HG03175 (cell line): Measurements from ENCODE around the gene BMX.

ENCODE experiments used
- ATAC-seq: cut with Tn5 transposase; IDR thresholded peaks from one replicate; pipeline ENCODE4 v1.9.1; 2021; ENCODE audit warnings: mild to moderate bottlenecking, moderate library complexity; ENCODE audit not compliant: unreplicated experiment

BMX gene

DNA sequence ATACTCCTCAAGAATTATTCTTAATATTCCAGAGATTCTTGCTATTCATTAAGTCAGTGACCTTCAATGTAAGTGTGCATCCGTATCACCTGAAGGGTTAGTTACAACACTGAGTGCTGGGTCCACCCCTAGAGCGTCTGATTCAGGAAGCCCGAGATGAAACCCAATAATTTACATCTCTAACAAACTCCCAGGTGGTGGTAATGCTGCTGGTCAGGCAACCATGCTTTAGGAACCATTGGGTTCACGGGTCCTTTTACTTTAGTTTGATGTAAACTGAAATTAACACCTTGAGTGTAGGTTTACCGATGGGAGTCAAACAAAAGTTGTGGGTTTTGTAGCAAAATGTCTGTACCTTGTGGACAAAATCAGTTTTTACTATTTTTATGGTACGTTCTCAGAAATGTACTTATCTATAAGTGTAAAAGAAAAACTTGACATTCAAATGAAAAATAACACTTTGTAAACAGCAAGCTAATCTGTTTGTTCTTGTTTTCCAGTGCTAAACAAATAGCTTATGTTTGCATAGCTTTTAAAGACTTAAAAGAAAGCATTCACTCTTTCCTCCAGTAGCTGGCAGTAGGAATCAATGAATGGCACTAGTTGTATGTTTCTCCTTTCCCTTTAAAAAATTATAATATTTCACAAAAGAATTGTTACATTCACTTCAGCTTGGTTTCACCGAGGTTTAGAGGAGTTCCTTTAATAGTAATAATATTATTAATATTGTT, 67.4 kb downstream of the BMX start:
- no peak for ATAC-seq

DNA sequence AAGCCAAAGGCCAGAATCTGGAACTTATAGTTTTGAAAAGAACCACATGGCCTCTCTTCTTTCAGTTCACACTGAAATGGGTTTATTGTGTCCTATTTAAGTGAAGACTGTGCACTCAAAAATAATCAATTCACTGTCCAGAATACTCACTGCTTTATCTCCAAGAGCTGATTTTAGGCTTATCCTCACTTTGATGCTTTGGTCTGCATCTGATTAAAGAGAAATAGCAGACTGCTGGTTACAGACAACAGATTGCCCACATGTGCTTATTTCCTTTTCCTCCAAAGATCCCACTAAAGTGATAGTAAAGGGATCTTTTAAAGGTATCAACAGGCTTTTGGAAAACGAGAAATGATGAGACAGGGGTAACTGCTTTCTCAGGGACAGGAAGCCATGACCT, 69.5 kb downstream of the BMX start:
- ATAC-seq: no peak

DNA sequence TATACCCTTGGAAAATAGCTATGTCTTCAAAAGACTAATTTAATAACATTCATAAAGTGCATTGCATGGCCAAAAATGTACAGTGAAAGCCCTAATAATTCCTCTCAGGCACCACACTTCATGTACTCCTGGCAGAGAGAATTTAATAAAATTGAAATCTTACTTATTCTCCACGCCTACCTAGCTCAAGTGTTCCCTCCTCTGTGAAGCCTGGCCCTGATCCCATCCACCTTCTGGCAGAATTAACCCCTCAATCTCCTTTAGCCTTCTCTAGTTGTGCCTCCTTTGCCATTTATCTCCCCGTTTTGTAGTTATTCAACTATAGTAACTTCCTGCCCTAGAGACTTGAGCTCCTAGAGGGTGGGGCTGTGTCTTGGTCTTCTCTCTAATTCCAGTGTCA, 73.4 kb downstream of the BMX start:
- no peak for ATAC-seq

DNA sequence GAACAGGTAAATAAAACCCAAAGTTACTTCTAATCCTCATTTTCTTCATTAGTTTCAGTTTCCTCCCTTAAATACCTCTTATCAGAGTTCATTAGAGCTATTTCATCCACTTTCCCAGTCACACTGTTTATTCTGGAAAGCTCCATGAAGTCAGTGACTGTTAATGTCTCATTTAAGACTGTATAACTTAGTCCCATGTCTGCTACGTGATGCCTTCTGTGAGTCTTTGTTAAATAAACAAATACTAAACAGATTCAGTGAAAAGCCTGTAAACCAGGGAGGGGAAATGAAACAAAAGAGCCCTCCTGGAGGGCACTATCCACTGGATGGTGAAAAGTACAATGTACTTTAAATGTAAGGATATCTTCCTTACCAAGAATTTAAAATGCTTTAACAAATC, 75.4 kb downstream of the BMX start:
- no peak for ATAC-seq

DNA sequence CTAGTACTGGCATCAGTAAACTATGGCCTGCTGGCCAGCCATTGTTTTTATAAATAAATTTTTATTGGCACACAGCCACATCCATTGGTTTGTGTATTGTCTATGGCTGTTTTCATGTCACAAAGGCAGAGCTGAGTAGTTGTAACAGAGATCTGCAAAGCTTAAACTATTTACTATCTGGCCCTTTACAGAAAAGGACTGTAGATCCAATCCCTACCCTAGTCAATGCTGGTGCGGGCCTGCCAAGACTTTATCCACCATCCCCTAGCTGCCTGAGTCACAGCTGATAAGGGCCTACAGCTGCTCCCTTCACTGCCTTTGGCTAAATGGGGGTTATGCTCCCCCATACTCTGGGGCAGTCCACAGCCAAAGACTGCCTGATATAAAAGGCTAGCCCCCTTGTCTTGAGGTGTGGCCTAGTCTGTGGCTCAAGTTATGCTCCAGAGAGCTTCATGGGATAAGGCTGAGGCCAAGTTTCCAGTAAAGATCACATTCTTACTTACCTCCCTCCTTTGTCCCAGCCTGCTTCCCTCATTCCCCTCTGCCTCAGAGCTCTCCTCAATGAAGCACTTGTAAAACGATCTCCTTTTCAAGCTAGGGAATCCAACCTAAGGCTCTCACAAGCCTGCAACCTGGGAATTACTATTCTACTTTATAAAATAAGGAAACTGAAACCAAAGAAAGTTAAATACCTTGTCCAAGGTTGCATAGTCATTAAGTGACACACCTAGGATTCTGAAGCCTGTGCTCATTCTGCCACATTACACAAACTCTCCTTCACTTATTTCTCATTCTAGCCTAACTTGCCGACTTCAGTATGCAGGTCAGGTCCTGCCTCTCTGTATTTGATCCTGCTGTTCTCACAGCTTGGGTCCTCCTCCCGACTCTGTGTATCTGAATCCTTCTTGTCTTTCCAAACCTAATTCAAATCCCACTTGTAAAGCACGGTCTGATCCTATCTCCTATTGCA, 79.5 kb downstream of the BMX start:
- no peak for ATAC-seq

DNA sequence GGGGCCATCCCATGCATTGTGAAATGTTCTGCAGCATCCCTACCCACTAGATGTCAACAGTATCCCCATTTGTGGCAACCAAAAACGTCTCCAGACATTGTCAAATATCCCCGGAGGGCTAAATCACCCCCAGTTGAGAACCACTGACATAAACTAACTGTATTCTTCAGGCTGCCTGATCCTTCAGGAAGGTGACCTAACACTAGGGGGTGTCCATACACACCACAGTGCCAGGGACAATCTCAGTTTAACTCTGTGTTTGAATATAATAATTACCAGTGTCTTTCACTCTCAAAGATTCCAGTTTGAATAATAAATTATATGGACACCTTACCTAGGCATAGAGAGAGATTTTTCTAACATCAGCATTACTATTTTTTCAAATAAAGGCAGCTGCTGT, 93.8 kb downstream of the BMX start:
- ATAC-seq: no peak

DNA sequence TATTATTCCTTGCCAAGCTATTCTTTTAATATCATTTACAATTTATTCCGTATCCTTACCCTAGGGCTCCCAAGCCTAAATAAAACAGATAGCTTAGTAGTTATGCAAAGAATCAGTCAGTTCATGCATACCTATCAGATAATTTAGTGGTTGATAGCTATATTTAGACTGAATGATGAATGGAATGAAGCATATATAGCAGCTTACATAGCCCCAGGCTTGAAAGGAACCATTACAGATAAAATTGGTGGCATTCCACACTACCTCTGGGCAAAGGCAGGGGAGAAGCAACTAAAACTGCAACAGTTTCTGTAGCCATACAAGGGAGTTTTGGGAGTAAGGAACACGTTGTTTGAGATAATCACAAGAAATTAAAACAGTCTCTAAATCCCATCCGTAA, 97.4 kb downstream of the BMX start:
- ATAC-seq: no peak

DNA sequence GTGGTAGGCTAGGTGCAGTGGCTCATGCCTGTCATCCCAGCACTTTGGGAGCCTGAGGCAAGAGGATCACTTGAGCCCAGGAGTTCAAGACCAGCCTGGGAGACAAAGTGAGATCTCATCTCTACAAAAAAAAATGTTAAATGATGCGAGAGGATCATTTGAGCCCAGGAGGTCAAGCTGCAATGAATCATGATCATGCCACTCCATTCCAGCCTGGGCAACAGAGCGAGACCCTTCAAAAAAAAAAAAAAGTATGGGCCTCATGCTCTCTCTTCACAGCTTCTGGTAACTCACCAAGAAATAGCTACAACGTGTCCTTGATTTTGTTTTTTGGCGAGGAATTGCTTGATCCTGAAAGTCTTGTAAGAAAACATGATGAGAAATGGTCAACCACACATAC, 98.9 kb downstream of the BMX start:
- ATAC-seq: no peak

DNA sequence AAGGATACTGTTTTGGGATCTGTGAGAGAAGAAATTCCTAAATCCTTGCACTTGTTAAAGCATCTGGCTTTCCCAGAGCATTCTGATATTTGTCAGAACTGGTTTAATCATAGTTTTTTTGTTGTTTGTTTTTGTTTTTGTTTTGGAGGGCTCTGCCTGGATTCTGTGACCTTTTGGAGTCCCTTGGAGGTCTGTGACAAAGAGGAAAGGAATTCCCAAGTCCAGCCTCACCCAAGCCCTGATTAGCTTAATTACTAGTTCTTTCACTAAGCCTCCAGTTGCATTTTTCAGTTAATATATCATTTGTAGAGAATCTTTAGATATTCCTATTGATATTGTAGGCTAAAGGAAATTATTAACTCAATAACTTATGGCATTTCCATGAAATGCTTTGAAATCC, 99.4 kb downstream of the BMX start:
- no peak for ATAC-seq

DNA sequence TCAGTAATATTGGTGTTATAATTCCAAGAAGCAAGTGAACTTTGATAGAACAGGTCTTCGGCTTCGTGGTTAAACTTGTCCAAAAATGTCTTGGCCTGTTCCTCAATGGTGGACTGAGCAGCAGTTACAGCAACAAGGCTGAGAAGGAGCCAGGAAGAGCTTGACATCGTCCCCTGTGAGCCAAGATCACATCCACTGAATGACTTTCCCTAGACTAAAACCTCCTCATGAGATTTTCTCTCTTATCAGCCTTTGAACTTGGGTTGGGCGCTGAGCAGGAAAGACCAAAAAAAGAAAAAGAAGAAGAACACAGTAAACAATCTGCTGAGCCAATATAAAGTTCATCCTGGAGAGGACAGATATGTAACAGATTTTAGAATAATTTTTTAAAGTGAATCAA, 100.1 kb downstream of the BMX start, which contains the start of gene ACE2:
TSS of gene ACE2 (minus strand) at position 216 of the 400 bp plus-strand sequence. CDS start at position 167, 49 bp downstream.
- ATAC-seq: no peak

DNA sequence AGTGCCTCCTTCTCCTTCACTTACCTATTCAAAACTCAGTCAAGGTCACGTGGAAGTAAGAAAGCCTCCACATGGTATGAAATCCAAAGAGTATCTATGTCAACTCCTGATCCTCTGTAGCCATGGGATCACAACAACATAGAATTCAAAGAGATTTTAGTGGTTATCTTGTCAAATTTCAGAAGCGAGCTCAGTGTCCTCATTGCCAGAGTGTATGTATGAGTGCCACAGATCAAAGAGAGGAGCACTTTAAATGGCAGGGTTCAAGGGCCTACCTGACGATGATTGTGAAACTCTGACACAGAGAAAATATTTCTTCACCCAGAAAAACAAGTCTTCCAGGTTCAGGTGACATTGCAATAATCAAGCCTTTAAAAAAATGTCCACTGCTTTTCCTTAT, 101.3 kb downstream of the BMX start:
- ATAC-seq: no peak

DNA sequence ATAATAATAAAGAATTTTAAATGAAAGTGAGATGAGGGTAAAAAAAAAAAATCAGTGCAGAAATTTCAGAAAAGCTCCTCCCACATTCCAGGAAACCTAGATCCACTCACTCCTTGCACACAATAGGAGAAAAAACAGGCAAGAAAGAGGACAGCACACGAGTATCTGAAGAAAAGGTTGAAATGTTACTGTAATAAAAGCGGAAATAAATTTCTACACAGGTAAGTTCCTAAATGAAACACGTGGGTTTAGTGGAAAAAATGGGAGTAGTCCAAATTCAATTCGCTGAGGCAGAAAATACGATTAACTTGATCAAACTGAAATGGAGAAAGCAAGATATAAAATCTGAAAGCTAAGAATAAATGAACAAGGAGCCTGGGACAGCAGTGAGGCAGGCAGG, 102.2 kb downstream of the BMX start:
- ATAC-seq: no peak

DNA sequence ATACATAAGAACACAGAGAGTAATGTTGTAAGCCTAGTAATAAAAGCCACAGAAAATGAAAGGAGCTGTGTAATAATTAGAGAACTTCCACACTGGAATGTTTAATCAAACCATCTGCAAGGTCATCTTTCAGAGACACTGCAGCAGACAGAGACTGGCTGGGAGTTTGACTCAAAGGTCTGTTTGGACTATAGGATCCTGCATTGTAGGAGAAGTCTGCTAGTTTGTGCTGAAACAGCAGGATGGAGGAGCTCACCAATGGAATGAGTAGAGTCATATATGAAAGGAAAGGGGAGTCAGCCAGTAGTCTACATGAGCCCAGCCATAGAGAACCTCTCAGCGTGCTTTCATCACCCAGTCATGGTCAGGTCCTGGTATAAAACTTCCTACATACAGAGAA, 104.6 kb downstream of the BMX start:
- no peak for ATAC-seq
